GM19372 (cell line): ENCODE results near the gene PLXNB2.

Source experiments
- ATAC-seq: cut with Tn5 transposase; IDR thresholded peaks from one replicate; pipeline ENCODE4 v1.9.1; 2021; ENCODE audit warnings: mild to moderate bottlenecking, low read depth, moderate library complexity; ENCODE audit not compliant: unreplicated experiment

The PLXNB2 gene

DNA sequence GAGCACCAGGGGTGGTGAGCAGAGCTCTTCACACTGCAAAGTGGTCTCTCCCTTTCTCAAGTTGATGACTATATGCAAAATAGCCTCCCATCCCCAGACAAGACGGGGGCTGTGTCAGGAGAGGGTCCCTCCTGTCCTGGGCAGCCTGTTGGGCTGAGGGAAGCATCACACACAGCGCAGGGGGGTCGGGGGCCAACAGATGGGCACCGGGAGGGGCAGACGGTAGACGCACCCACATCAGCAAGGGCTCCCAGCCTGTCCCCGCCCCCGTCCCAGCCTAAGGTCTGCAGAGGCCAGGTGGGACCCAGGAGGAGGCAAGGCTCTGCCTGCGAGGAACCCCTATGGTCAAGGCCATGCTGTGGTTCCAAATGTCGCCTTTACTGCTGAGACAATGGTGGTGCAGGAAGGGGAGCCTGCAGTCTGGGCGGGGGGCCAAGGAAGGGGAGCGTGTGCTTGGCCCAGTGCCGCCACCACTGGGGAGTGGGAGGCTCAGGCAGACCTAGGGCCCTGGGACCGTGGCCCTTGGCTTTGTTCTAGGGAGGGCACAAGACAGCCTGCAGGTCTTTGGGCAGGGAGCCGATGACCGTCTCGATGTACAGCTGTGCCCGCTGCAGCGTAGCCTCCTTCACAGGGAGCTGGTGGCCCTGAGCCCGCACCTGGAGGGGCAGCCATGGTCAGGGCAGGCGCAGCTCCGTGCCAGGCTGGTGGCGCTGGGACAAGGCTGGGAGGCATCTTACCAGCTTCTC lies 4.3 kb upstream of the PLXNB2 start:
- no peak for ATAC-seq

DNA sequence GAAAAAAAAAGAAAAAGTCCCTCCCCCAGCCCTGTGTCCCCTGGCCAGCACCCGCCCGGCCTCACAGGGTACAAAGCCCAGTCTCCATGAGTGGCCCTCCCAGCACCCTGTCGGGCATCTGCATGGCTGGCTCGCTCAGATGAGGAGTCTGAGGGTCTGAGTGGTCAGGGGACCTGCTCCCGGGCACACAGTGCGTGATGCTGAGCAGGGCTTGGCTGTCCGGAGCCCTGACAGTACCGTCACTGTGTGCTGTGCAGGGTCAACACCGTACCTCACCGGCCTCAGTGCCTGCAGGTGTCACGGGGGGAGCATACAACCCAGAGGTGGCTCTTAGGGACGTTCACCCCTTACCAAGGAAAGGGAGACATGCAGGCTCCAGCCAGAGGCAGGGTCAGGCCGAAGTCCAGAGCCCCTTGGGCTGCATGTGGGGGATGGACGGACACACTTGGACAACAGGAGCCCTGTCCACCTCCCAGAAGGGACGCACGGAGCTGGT lies 3.6 kb upstream of the PLXNB2 start:
- no peak for ATAC-seq

GRCh38 chr22:50310031-50310722 lies 2.7 kb upstream of the PLXNB2 start:
- ATAC-seq: no peak

DNA sequence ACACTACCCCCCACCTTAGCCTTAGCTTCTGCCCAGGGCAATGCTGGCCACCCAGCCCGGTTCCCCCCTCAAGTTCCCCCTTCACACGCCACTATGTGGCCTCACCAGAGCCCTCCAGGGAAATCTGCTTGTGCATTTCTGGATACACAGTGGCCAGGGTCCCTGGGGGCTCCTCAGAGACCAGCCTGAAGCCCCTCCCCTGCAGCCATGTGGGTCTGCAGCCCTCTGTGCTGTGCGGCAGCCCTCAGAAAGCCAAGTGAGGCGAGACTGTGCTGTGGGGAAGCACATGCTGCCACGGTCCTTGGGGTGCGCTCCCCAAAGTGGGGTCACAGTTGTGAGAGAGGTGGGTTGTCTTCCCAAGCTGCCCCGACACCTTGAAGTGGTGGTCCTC lies 2.1 kb upstream of the PLXNB2 start:
- no peak for ATAC-seq

GRCh38 chr22:50308986-50309600 lies 1.6 kb upstream of the PLXNB2 start:
- no peak for ATAC-seq

DNA sequence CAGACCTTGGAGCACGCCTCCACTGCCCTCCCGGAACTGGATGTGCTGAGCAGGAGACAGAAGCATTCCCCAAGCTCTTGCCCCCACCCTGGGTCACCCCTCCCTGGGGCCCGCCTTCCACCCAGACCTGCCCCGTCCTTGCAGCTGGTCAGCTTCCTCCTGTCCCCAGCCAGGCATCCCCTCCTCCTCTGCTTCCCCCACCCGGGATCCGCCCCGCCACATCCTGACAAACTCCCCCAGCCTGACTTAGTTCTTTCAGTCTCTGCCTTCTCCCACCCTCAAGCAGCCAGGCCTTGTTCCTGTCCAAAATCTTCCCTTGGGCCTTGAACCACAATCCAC lies 1.1 kb upstream of the PLXNB2 start:
- ATAC-seq: no peak

GRCh38 chr22:50307890-50308596 lies 597 bp upstream of the PLXNB2 start:
- ATAC-seq: no peak

GRCh38 chr22:50305923-50306566 lies 1.4 kb downstream of the PLXNB2 start:
- ATAC-seq: no peak

GRCh38 chr22:50305393-50305922 lies 2.0 kb downstream of the PLXNB2 start:
- ATAC-seq: no peak

DNA sequence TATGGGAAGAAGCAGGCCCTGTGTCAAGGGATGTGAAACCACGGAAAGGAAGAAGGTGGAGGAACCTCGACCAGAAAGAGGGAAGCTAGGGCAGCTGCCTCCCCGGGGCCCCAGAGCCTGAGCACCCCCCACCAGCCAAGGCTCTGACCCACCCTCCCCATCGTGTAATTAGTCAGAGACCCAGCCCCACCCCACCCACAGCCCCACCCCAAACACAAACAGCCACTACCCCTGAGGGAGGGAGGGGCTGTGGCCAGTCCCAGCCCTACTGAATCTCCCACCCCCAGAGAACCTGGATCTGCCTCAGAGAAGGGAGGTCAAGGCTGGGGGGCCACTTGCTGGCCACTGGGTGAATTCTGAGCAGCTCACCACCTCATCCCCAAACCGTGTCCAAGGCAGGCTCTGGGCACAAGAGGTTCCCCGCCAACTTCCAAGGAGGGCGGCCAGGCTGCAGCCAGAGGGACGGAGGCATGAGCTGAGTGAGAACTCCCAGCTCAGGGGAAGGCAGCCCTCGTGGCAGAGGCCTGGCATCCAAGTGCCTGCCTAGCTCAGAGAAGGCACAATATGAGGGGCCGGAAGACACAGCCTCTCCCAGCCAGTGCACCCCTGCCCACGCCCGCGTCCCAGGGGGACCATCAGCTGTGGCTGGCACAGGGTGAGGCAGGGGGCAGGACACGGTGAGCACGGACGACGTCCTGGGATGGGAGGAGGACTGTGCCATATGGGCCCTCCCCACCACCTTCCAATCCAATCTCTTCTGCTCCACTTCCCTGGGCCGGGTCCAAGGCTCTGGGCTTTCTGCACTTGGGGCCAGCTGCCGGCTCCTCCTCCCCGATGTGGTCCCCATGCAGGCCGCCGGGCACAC lies 2.7 kb downstream of the PLXNB2 start:
- ATAC-seq: no peak

- ATAC-seq: no peak
Observed at GRCh38 chr22:50303848-50304527, 3.5 kb downstream of the PLXNB2 start.

DNA sequence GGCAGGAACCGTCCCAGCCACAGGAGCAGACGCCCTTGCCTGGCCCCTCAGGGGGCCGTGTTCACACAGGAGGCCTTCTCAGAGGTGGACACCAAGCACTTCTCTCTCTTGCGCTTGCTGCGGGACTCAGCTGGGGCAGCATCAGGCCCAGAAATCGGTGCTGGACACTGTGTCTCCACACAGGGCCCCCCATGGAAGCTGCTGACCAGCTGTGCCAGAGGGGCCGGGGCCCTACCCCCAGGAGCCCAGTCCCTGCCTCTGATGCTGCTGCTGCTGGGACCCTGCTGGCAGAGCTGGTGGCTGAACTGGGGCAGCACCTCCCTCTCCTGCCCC lies 4.0 kb downstream of the PLXNB2 start:
- no peak for ATAC-seq

DNA sequence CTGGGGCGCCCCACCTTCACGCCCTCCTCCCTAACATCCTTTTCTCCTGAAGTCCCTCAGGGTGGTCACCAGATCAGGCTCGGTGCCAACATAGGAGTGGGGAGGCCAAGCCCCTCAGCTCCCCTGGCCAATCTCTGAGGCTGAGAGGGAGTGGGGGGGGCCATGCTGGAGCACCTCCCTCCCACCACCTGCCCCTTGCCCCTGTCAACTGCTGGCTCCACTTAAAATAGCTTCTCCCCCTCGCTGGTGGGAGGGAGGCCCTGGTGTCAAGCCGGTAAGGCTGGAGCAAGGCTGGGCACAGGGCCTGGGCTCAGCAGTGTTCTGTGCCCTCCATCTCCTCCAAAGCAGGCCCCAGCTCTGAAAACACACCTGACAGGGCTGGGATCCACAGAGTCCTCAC lies 4.9 kb downstream of the PLXNB2 start:
- ATAC-seq: no peak

- ATAC-seq: no peak
Observed at GRCh38 chr22:50302041-50302541, 5.4 kb downstream of the PLXNB2 start.

GRCh38 chr22:50301581-50301991 lies 5.9 kb downstream of the PLXNB2 start:
- no peak for ATAC-seq

DNA sequence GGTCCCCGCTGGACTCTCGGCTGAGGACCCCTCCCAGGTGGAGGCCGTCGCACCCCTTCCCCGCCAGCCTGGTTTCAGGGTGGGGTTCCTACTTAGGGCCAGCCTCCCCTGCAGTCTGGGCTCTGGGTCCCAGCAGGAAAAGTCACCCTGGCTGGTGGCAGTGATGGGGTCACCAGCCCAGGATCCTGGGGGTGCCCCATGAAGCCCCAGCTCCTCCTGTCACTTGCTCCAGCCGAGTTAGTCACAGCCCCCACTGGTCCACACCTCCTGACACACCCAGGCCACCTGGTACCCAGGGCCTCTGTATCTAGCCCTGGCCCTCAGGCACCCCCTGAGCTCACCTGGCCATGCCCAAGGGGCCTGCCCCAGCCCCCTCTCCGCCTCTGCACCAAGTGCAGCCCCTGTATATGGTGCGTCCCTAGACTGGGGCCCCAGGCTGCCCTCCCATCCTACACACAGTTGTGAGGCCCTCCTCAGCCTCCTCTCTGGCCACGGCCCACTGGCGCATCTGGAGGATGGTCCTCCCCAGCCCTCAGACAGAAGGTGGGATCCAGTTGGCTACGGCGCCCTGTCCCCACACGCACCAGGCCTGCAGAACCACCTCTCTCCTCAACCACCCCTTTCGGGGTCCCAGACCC lies 6.7 kb downstream of the PLXNB2 start:
- no peak for ATAC-seq

GRCh38 chr22:50299785-50300619 lies 7.4 kb downstream of the PLXNB2 start:
- ATAC-seq: no peak
